Erythroblast (primary cell): Measurements from ENCODE around the gene CXCR1.
"Not testable (repeated sequence)": the region's sequence is repeated elsewhere in the genome, so short reads cannot be mapped to it uniquely, and the experiment has no call there.

ENCODE experiments used
- GATA1 ChIP-seq: IDR thresholded peaks from 2 replicates; pipeline ENCODE4 v1.6.1; 2011; ENCODE audit warnings: low read depth, mild to moderate bottlenecking, control low read depth, low read length, moderate library complexity
- POLR2A ChIP-seq: IDR thresholded peaks from 2 replicates; pipeline ENCODE4 v1.6.1; 2011; ENCODE audit warnings: mild to moderate bottlenecking, low read length

- not testable (repeated sequence) for TF ChIP-seq POLR2A, GATA1
These were observed 5.0 kb upstream of the CXCR1 start for GRCh38 chr2:218171744-218172143.
